GM12878 (cell line): ENCODE data around the gene MS4A6E.

ENCODE experiments used
- CHD1 ChIP-seq: IDR thresholded peaks from 2 replicates; pipeline ENCODE4 v1.6.1; 2012; ENCODE audit warnings: low read depth, low read length, improper control_type of control experiment
- LARP7 ChIP-seq: fragments of 450-650 bp; IDR thresholded peaks from 2 replicates; pipeline ENCODE4 v1.6.1; 2017; ENCODE audit warnings: mild to moderate bottlenecking
- POLR2A ChIP-seq: IDR thresholded peaks from 2 replicates; pipeline ENCODE4 v1.6.1; 2011; ENCODE audit warnings: low read depth, mild to moderate bottlenecking, low read length
- SIN3A ChIP-seq: IDR thresholded peaks from 2 replicates; pipeline ENCODE4 v1.6.1; 2012; ENCODE audit warnings: low read depth, low read length, improper control_type of control experiment
- SP1 ChIP-seq: IDR thresholded peaks from one replicate; pipeline ENCODE4 v1.6.1; 2011; ENCODE audit warnings: low read depth, low read length

DNA sequence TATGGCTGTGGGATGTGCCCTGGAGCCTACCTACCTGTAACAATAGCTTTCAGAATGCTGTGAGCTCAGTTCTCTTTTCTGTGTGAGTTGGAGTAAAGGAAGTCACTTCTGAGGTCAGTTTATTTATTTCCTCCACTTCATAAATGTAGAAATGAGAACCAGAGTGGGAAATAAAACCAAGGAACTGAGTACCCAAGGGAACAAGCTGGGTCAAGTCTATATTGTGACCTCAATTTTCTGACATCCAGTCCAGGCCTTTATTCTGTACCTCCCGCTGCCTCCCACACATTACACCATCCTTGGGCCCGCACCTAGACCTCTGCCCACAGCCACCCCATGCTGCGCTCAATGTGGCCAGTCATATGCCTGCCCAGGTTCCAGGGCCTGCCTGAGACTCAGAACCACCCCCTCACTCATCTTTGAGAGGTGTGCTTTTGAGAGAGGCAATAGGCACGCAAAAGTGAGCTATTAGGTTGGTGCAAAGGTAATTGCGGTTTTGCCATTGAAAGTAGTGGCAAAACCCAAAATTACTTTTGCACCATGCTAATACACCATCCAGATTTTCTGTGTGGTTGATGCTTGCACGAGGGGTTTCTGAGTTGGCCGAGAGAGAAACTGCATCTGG lies 9.8 kb downstream of the MS4A6E start:
- no peak for TF ChIP-seq SP1
- no peak for TF ChIP-seq LARP7
- TF ChIP-seq SIN3A = no peak
- no peak for TF ChIP-seq POLR2A
- no peak for TF ChIP-seq CHD1
